Liver (tissue), 9 donors: ENCODE results near the gene ODAD3. TPM values are rescaled to one million over a fixed set of nuclear protein-coding genes. Genes with fewer than 3 reads are reported as not detected.

Experiments used
- DNase-seq: peaks from one replicate; pipeline ENCODE4 v3.0.0-alpha.2; 2017; ENCODE audit warnings: low spot score
- H3K27ac ChIP-seq, 2 donors: one replicate each; pipeline ENCODE4 v1.7.0; 2013; ENCODE audit warnings: inconsistent platforms in 2 of 2, low read length in 2 of 2, control low read depth in 1 of 2, low read depth in 1 of 2, mild to moderate bottlenecking in 1 of 2
- H3K27me3 ChIP-seq, 4 donors: one replicate each; pipeline versions ENCODE4 v1.6.1 to v1.7.0; 2013; ENCODE audit warnings: low read length in 3 of 4, inconsistent platforms in 1 of 4, mild to moderate bottlenecking in 1 of 4, moderate library complexity in 1 of 4; ENCODE audit not compliant: control insufficient read depth in 4 of 4, insufficient read depth in 4 of 4
- H3K36me3 ChIP-seq, 4 donors: one replicate each; pipeline versions ENCODE4 v1.6.1 to v1.7.0; 2013; ENCODE audit warnings: low read length in 3 of 4, mild to moderate bottlenecking in 3 of 4, low read depth in 1 of 4, moderate library complexity in 1 of 4; ENCODE audit not compliant: control insufficient read depth in 4 of 4, insufficient read depth in 3 of 4
- H3K4me1 ChIP-seq, 4 donors: one replicate each; pipeline versions ENCODE4 v1.6.1 to v1.7.0; 2013; ENCODE audit warnings: low read length in 3 of 4, mild to moderate bottlenecking in 3 of 4, moderate library complexity in 1 of 4; ENCODE audit not compliant: control insufficient read depth in 4 of 4, insufficient read depth in 4 of 4
- H3K4me3 ChIP-seq, 3 donors: one replicate each; pipeline versions ENCODE4 v1.6.1 to v1.7.0; 2013; ENCODE audit warnings: low read length in 3 of 3, control low read depth in 1 of 3, low read depth in 1 of 3, mild to moderate bottlenecking in 1 of 3
- H3K9ac ChIP-seq, 2 donors: one replicate each; pipeline ENCODE4 v1.7.0; 2013; ENCODE audit warnings: low read length in 2 of 2, mild to moderate bottlenecking in 2 of 2, moderate library complexity in 2 of 2, control low read depth in 1 of 2, low read depth in 1 of 2
- H3K9me3 ChIP-seq, 4 donors: one replicate each; pipeline versions ENCODE4 v1.6.1 to v1.7.0; 2013; ENCODE audit warnings: low read length in 3 of 4; ENCODE audit not compliant: control insufficient read depth in 4 of 4
- EGR1 ChIP-seq, 2 donors: IDR thresholded peaks; 2 replicates each; pipeline ENCODE4 v1.6.1; 2016 to 2018; ENCODE audit warnings: antibody characterized with exemption in 2 of 2, low read depth in 2 of 2
- GABPA ChIP-seq, 2 donors: IDR thresholded peaks in 1 of 2; conservative IDR thresholded peaks in 1 of 2; 2 replicates each; pipeline ENCODE4 v1.6.1; 2016; ENCODE audit warnings: antibody characterized with exemption in 2 of 2, mild to moderate bottlenecking in 1 of 2, moderate library complexity in 1 of 2
- HNF4A ChIP-seq, 2 donors: conservative IDR thresholded peaks; 2 replicates each; pipeline ENCODE4 v1.6.1; 2016; ENCODE audit warnings: antibody characterized with exemption in 2 of 2, mild to moderate bottlenecking in 2 of 2
- HNF4G ChIP-seq: IDR thresholded peaks from 2 replicates; pipeline ENCODE4 v1.6.1; 2016; ENCODE audit warnings: antibody characterized with exemption
- JUND ChIP-seq, 2 donors: IDR thresholded peaks; 2 replicates each; pipeline ENCODE4 v1.6.1; 2016; ENCODE audit warnings: antibody characterized with exemption in 2 of 2
- NR2F2 ChIP-seq: IDR thresholded peaks from 2 replicates; pipeline ENCODE4 v1.6.1; 2016; ENCODE audit warnings: antibody characterized with exemption
- RAD21 ChIP-seq, 2 donors: IDR thresholded peaks; 2 replicates each; pipeline ENCODE4 v1.6.1; 2016; ENCODE audit warnings: antibody characterized with exemption in 2 of 2, mild to moderate bottlenecking in 2 of 2
- RXRA ChIP-seq, 2 donors: IDR thresholded peaks; 2 replicates each; pipeline ENCODE4 v1.6.1; 2017 to 2018; ENCODE audit warnings: antibody characterized with exemption in 2 of 2, mild to moderate bottlenecking in 1 of 2
- SP1 ChIP-seq: IDR thresholded peaks from 2 replicates; pipeline ENCODE4 v1.6.1; 2018; ENCODE audit warnings: antibody characterized with exemption, mild to moderate bottlenecking
- TAF1 ChIP-seq: conservative IDR thresholded peaks from 2 replicates; pipeline ENCODE4 v1.6.1; 2016; ENCODE audit warnings: antibody characterized with exemption, mild to moderate bottlenecking
- WGBS: extraction: QIAGEN DNeasy Blood & Tissue Kit; methylation state at CpG from one replicate; pipeline ENCODE4 v1.1.7; 2013; 5-methylcytosine and 5-hydroxymethylcytosine counted together
- polyA plus RNA-seq, 2 donors: library from polyadenylated mRNA; stranded (reverse) in 1 of 2; unstranded in 1 of 2; fragments of 200-250 nt in 1 of 2; fragments of >200 nt in 1 of 2; fragmentation: Nextera tagmentation in 1 of 2; extraction: Ambion mirVana in 1 of 2; gene quantifications; one replicate each; pipeline versions ENCODE4 v1.2.1 to v1.2.3, GENCODE V29; 2013 to 2015
- total RNA-seq, 2 donors: library from RNA; depleted of rRNA; stranded (reverse); fragments of >200 nt; gene quantifications; one replicate each; pipeline ENCODE4 v1.2.3, GENCODE V29; 2014
- TF ChIP-seq, protein P1 (sequence below): IDR thresholded peaks from 2 replicates; pipeline ENCODE4 v1.6.1; 2016; ENCODE audit warnings: antibody characterized with exemption
- TF ChIP-seq, protein P2 (sequence below): IDR thresholded peaks from 2 replicates; pipeline ENCODE4 v1.6.1; 2016; ENCODE audit warnings: antibody characterized with exemption
- TF ChIP-seq, protein P3 (sequence below): IDR thresholded peaks from 2 replicates; pipeline ENCODE4 v1.6.1; 2016; ENCODE audit warnings: antibody characterized with exemption
- TF ChIP-seq, protein P4 (sequence below): IDR thresholded peaks from 2 replicates; pipeline ENCODE4 v1.6.1; 2016; ENCODE audit warnings: antibody characterized with exemption, mild to moderate bottlenecking
- TF ChIP-seq, protein P5 (sequence below): fragments of 150-350 bp; IDR thresholded peaks from 2 replicates; pipeline ENCODE4 v1.5.1; 2017; ENCODE audit warnings: improper control_type of control experiment, low read depth, low read length; ENCODE audit not compliant: missing input control
- donor health status: healthy.
- donor health status: healthy.
- donor health status: healthy.
- donor health status: healthy.
- donor health status: healthy.

ODAD3 gene
- total and polyA plus RNA-seq, 4 donors, result 0.08 to 0.46 (median 0.21) TPM; not detected in 1

DNA sequence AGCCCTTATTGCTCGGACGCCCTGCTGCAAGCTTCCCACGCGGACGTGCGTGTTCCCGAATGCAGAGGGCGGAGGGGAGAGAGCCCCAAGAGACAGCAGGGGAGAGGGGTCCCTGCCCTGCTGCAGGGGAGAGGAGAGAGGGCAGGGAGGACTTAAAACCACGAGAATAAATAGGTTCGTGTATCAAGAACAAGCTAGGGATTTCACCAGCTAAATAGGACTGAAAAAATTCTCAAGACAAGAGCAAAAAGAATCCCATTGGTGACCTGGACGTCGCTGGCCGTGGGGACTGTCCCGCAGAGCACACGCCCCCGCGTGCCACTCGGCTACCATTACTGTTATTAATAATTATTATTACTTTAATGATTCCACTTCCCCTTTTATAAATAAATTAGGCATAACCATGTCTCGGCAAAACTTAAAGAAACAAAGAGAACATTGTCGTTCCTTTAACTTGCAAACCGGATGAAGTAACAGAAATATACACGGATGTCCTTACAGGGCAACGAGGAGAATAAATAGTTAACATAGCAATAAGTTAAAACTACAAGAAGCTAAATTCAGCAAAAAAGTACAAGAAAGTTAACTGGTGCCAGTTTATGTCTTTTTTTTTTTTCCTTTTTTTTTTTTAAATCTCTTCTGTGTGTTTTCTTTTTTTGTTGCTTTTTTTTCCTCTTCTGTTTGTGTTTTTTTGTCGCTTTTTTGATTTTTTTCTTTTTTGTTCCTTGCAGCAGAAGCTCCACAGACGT is 17.1 kb upstream of the ODAD3 start:
- DNase-seq, result no peak
- WGBS, result 54% methylated on average over 25 of the region's 25 CpGs
- Histone ChIP-seq H3K36me3 (peaks cover 7 to 24% (median 15%) of the 10 kb centered on the region in 4 donors), H3K9me3 (no peaks in the 10 kb centered on the region), H3K4me3 (no peak overlapping the region), H3K4me1 (no peaks in the 10 kb centered on the region), H3K9ac (no peak overlapping the region), H3K27ac (no peak overlapping the region), H3K27me3 (no peaks in the 10 kb centered on the region)
- TF ChIP-seq RAD21 (IDR thresholded peaks at IDR 0.05), result no peak
- TF ChIP-seq SP1, result no peak
- TF ChIP-seq, protein P1, sequence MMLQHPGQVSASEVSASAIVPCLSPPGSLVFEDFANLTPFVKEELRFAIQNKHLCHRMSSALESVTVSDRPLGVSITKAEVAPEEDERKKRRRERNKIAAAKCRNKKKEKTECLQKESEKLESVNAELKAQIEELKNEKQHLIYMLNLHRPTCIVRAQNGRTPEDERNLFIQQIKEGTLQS, result no peak
- TF ChIP-seq NR2F2, result no peak
- TF ChIP-seq EGR1 (IDR thresholded peaks at IDR 0.05; ENCODE audit: low read depth in 2 of 2), result no peak
- TF ChIP-seq, protein P2, sequence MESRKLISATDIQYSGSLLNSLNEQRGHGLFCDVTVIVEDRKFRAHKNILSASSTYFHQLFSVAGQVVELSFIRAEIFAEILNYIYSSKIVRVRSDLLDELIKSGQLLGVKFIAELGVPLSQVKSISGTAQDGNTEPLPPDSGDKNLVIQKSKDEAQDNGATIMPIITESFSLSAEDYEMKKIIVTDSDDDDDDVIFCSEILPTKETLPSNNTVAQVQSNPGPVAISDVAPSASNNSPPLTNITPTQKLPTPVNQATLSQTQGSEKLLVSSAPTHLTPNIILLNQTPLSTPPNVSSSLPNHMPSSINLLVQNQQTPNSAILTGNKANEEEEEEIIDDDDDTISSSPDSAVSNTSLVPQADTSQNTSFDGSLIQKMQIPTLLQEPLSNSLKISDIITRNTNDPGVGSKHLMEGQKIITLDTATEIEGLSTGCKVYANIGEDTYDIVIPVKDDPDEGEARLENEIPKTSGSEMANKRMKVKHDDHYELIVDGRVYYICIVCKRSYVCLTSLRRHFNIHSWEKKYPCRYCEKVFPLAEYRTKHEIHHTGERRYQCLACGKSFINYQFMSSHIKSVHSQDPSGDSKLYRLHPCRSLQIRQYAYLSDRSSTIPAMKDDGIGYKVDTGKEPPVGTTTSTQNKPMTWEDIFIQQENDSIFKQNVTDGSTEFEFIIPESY, result no peak
- TF ChIP-seq, protein P3, sequence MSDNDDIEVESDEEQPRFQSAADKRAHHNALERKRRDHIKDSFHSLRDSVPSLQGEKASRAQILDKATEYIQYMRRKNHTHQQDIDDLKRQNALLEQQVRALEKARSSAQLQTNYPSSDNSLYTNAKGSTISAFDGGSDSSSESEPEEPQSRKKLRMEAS, result no peak
- no peak for TF ChIP-seq GABPA (IDR thresholded peaks at IDR 0.05 in 1 of 2, conservative IDR thresholded peaks at IDR 0.05 in 1 of 2)
- no peak for TF ChIP-seq HNF4G
- TF ChIP-seq, protein P4, sequence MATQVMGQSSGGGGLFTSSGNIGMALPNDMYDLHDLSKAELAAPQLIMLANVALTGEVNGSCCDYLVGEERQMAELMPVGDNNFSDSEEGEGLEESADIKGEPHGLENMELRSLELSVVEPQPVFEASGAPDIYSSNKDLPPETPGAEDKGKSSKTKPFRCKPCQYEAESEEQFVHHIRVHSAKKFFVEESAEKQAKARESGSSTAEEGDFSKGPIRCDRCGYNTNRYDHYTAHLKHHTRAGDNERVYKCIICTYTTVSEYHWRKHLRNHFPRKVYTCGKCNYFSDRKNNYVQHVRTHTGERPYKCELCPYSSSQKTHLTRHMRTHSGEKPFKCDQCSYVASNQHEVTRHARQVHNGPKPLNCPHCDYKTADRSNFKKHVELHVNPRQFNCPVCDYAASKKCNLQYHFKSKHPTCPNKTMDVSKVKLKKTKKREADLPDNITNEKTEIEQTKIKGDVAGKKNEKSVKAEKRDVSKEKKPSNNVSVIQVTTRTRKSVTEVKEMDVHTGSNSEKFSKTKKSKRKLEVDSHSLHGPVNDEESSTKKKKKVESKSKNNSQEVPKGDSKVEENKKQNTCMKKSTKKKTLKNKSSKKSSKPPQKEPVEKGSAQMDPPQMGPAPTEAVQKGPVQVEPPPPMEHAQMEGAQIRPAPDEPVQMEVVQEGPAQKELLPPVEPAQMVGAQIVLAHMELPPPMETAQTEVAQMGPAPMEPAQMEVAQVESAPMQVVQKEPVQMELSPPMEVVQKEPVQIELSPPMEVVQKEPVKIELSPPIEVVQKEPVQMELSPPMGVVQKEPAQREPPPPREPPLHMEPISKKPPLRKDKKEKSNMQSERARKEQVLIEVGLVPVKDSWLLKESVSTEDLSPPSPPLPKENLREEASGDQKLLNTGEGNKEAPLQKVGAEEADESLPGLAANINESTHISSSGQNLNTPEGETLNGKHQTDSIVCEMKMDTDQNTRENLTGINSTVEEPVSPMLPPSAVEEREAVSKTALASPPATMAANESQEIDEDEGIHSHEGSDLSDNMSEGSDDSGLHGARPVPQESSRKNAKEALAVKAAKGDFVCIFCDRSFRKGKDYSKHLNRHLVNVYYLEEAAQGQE, result no peak
- no peak for TF ChIP-seq RXRA (IDR thresholded peaks at IDR 0.05)
- no peak for TF ChIP-seq JUND (IDR thresholded peaks at IDR 0.05)
- no peak for TF ChIP-seq TAF1

DNA sequence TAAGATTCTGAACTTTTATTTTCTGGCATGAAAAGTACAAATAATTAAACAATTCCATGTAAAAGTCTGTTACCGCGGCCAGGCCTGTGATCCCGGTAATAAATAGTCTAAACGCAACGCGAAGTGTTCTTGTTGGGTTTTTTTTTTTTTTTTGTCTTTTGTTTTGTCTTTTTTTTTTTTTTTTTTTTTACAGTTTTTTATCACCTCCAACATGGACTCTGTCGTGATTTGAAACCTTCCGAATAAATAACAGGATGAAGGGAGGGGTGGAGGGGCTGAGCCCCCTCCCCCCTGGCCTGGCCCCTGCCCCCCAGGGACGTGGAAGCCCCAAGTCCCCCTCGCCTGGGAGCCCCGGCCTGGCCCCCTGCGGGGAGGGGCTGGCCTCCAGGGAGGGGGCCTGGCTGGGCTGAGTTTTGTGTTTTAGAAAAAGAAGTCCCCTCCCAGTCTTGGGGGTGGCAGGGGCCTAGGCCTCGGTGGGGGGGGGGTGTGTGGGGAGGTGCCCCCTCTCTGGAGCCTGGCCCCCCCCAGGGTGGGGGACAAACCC is 16.5 kb upstream of the ODAD3 start:
- peaks cover 7 to 24% (median 17%) of the 10 kb centered on the region in 4 donors for H3K36me3 ChIP-seq
- H3K27me3 ChIP-seq, result no peaks in the 10 kb centered on the region
- DNase-seq, result no peak
- H3K4me3 ChIP-seq, result no peak overlapping the region
- H3K9me3 ChIP-seq, result no peaks in the 10 kb centered on the region
- TF ChIP-seq HNF4G (no peak), HNF4A (conservative IDR thresholded peaks at IDR 0.05) (no peak), RXRA (IDR thresholded peaks at IDR 0.05) (no peak), NR2F2 (no peak)
- TF ChIP-seq, protein P3, result no peak
- TF ChIP-seq, protein P5, sequence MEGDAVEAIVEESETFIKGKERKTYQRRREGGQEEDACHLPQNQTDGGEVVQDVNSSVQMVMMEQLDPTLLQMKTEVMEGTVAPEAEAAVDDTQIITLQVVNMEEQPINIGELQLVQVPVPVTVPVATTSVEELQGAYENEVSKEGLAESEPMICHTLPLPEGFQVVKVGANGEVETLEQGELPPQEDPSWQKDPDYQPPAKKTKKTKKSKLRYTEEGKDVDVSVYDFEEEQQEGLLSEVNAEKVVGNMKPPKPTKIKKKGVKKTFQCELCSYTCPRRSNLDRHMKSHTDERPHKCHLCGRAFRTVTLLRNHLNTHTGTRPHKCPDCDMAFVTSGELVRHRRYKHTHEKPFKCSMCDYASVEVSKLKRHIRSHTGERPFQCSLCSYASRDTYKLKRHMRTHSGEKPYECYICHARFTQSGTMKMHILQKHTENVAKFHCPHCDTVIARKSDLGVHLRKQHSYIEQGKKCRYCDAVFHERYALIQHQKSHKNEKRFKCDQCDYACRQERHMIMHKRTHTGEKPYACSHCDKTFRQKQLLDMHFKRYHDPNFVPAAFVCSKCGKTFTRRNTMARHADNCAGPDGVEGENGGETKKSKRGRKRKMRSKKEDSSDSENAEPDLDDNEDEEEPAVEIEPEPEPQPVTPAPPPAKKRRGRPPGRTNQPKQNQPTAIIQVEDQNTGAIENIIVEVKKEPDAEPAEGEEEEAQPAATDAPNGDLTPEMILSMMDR, result no peak
- TF ChIP-seq, protein P1, result no peak
- WGBS, result 53% methylated on average over 13 of the region's 13 CpGs
- no peaks in the 10 kb centered on the region for H3K4me1 ChIP-seq
- H3K9ac ChIP-seq, result no peak overlapping the region
- H3K27ac ChIP-seq, result no peak overlapping the region
